Adipose tissue (tissue), 3 donors: ENCODE results near the gene BTBD9. TPM values are rescaled to one million over a fixed set of nuclear protein-coding genes. Genes with fewer than 3 reads are reported as not detected.

ENCODE experiments used
- H3K27ac ChIP-seq: one replicate; pipeline ENCODE4 v1.5.1; 2013; ENCODE audit warnings: low read depth, low read length
- WGBS, 3 donors: extraction: QIAGEN DNeasy Blood & Tissue Kit; methylation state at CpG; one replicate each; pipeline ENCODE4 v1.1.7; 2013; 5-methylcytosine and 5-hydroxymethylcytosine counted together
- polyA plus RNA-seq, 3 donors: library from polyadenylated mRNA; stranded (reverse); fragments of 200-250 nt; gene quantifications; one replicate each; pipeline ENCODE4 v1.2.3, GENCODE V29; 2013
- donor health status: healthy with polysubstance abuse.
- donor health status: Bipolar disorder and iron deficiency.
- donor health status: healthy.

Gene BTBD9
- polyA plus RNA-seq, 3 donors: 2.4 to 2.5 (median 2.4) TPM

- 90 to 93% (median 93%) methylated on average over 6 of the region's 6 CpGs for WGBS, 3 donors
These were observed 65.8 kb downstream of the BTBD9 start for GRCh38 chr6:38573801-38574395.

GRCh38 chr6:38572186-38572813 is 67.4 kb downstream of the BTBD9 start:
- WGBS, 3 donors: 54 to 81% (median 58%) methylated on average over 3 of the region's 3 CpGs

More at GRCh38 chr6:38573801-38574395, 65.8 kb downstream of the BTBD9 start:
- H3K27ac ChIP-seq: no peak overlapping the region

GRCh38 chr6:38571721-38572120 is 68.0 kb downstream of the BTBD9 start:
- 90 to 100% (median 97%) methylated on average over 1 of the region's 1 CpG for WGBS, 3 donors
- H3K27ac ChIP-seq: no peak overlapping the region

More at GRCh38 chr6:38572186-38572813, 67.4 kb downstream of the BTBD9 start:
- no peak overlapping the region for H3K27ac ChIP-seq

- WGBS, 3 donors: 51 to 57% (median 51%) methylated on average over 2 of the region's 2 CpGs
These were observed 69.0 kb downstream of the BTBD9 start for GRCh38 chr6:38570750-38571149.

GRCh38 chr6:38567436-38567835 is 72.3 kb downstream of the BTBD9 start:
- 33 to 54% (median 38%) methylated on average over 5 of the region's 5 CpGs for WGBS, 3 donors
- no peak overlapping the region for H3K27ac ChIP-seq

More at GRCh38 chr6:38570750-38571149, 69.0 kb downstream of the BTBD9 start:
- no peak overlapping the region for H3K27ac ChIP-seq

- 95 to 99% (median 97%) methylated on average over 6 of the region's 6 CpGs for WGBS, 3 donors
- H3K27ac ChIP-seq: no peak overlapping the region
These were observed 73.3 kb downstream of the BTBD9 start for GRCh38 chr6:38566295-38567030.

- H3K27ac ChIP-seq: no peak overlapping the region
- 87 to 99% (median 93%) methylated on average over 4 of the region's 4 CpGs for WGBS, 3 donors
These were observed 75.4 kb downstream of the BTBD9 start for GRCh38 chr6:38564301-38564700.

- 71 to 79% (median 73%) methylated on average over 3 of the region's 3 CpGs for WGBS, 3 donors
- H3K27ac ChIP-seq: no peak overlapping the region
These were observed 84.1 kb downstream of the BTBD9 start for GRCh38 chr6:38555606-38556005.

GRCh38 chr6:38554700-38555413 is 84.9 kb downstream of the BTBD9 start:
- 80 to 83% (median 81%) methylated on average over 4 of the region's 4 CpGs for WGBS, 3 donors
- H3K27ac ChIP-seq: no peak overlapping the region

GRCh38 chr6:38554014-38554413 is 85.7 kb downstream of the BTBD9 start:
- H3K27ac ChIP-seq: no peak overlapping the region

GRCh38 chr6:38552121-38552520 is 87.6 kb downstream of the BTBD9 start:
- WGBS, 3 donors: 67 to 93% (median 76%) methylated on average over 3 of the region's 3 CpGs

GRCh38 chr6:38549795-38550194 is 89.9 kb downstream of the BTBD9 start:
- 83 to 88% (median 86%) methylated on average over 5 of the region's 5 CpGs for WGBS, 3 donors
- no peak overlapping the region for H3K27ac ChIP-seq

More at GRCh38 chr6:38552121-38552520, 87.6 kb downstream of the BTBD9 start:
- no peak overlapping the region for H3K27ac ChIP-seq

- 81 to 100% (median 95%) methylated on average over 2 of the region's 2 CpGs for WGBS, 3 donors
- H3K27ac ChIP-seq: no peak overlapping the region
These were observed 90.5 kb downstream of the BTBD9 start for GRCh38 chr6:38549180-38549579.

- no peak overlapping the region for H3K27ac ChIP-seq
- 88 to 93% (median 93%) methylated on average over 2 of the region's 2 CpGs for WGBS, 3 donors
These were observed 96.7 kb downstream of the BTBD9 start for GRCh38 chr6:38543022-38543421.

GRCh38 chr6:38542031-38542430 is 97.7 kb downstream of the BTBD9 start:
- no peak overlapping the region for H3K27ac ChIP-seq
- 75 to 97% (median 92%) methylated on average over 2 of the region's 2 CpGs for WGBS, 3 donors

GRCh38 chr6:38533064-38533463 is 106.7 kb downstream of the BTBD9 start:
- no peak overlapping the region for H3K27ac ChIP-seq

GRCh38 chr6:38531134-38531533 is 108.6 kb downstream of the BTBD9 start:
- WGBS, 3 donors: 73 to 91% (median 80%) methylated on average over 3 of the region's 3 CpGs
- H3K27ac ChIP-seq: no peak overlapping the region

- WGBS, 3 donors: 85 to 97% (median 94%) methylated on average over 5 of the region's 5 CpGs
- H3K27ac ChIP-seq: no peak overlapping the region
These were observed 111.3 kb downstream of the BTBD9 start for GRCh38 chr6:38528196-38528965.
